Posterior vena cava (tissue), 2 donors: ENCODE data around the gene CNTNAP2. TPM values are rescaled to one million over a fixed set of nuclear protein-coding genes. Genes with fewer than 3 reads are reported as not detected.

Experiments
- DNase-seq: peaks from one replicate; pipeline ENCODE4 v3.0.0-alpha.2; 2020; ENCODE audit warnings: low spot score
- intact Hi-C, 2 donors: fragments of 100-400 bp; cut with DNase I; formaldehyde crosslinking; loops; one replicate each; pipeline versions ENCODE4 v1.14.1 to v1.14.2; 2022 to 2023
- total RNA-seq, 2 donors: library from RNA; stranded (reverse); fragmentation: NEBNext Ultra II Directional; extraction: Animal tissue kit (Norgen Biotek cat#: 25700); gene quantifications; one replicate each; pipeline ENCODE4 v1.2.1, GENCODE V29; 2021
- donor health status: DM: yes; HTN: yes; CAD: no.
- donor health status: DM: yes; HTN: yes; CAD: no.

The CNTNAP2 gene
- total RNA-seq, 2 donors from 2014 or later: not detected

GRCh38 chr7:146249272-146249671 lies 132.7 kb downstream of the CNTNAP2 start:
- intact Hi-C loops: no loop called here
- DNase-seq: no peak

DNA sequence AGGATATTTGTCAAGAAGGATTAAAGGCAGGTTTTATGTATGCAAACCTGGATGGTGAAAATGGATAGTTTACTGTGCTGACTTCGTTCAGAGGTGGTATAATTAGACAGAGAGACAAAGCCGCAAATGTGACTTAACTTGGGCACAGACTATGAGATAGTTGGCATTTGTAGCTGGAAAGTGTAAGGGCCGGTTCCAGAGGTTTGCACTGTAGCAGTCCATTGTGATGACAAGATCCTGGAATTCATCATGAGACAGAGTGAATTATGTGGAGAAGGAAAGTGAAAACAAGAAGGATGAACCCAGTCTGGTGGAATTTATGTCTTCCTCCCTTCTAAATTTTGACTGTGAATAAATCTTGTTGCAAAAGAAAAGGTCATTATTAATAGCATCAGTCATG lies 139.0 kb downstream of the CNTNAP2 start:
- intact Hi-C loops: loop anchor here in 1 of 2 donors (5.0 kb wide), 1 partner anchor 1852 kb away; no protein-coding TSS in a partner anchor
- DNase-seq: no peak

DNA sequence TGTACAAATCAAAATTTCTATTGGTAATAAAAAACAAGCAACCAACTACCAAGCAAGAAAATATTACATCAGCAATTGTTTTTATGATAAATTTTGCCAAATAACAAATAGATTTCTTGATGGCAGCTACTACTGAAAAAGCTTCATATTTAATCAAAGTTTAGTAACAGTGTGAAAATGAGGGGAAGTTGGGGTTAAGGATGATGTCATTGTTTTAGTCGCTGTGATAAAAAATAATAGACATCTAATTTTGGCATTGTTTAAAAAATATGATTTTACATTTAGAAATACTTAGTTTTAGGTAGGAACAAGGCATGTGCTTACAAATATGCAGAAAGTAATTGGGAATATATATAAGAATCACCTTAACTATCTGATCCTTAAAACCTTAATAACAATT lies 145.9 kb downstream of the CNTNAP2 start:
- DNase-seq: no peak
- intact Hi-C loops: no loop called here

DNA sequence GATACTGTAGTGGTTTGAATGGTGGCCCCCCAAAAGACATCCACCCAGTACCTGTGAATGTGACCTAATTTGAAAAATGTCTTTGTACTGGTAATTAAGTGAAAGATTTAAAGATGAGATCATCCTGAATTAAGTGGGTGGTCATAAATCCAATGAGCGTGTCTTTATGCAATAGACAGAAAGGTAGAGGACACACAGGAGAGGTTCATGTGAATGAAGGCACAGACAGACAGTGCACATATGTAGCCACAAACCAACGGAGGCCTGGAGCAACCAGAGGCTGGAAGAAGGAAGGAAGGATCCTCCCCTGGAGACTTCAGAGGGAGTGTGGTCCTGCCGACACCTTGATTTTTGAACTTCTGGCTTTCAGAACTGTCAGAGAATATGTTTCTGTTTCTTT lies 160.3 kb downstream of the CNTNAP2 start:
- intact Hi-C loops: loop anchor here in 1 of 2 donors (5.0 kb wide), 1 partner anchor 295 kb away; no protein-coding TSS in a partner anchor
- no peak for DNase-seq

- DNase-seq: no peak
- intact Hi-C loops: no loop called here
Observed at GRCh38 chr7:146285418-146285817, 168.8 kb downstream of the CNTNAP2 start.

DNA sequence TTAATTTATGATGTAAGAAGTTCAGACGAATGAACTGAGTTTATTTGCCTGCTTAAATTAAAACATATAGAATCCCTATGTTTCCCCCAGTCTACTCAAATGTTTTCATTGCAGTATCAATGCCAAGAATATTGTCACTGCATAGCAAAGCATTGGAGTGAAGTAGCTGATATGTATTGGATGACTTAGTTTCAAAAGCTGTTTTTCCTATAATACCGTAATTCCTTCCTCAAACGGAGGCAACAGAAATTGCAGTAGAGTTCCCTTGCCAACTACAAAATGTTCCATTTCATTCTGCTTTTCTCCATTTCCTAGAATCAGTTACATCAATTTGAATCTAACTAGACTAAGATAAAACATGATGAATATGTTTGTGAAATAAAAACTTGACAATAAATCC lies 174.1 kb downstream of the CNTNAP2 start:
- intact Hi-C loops: no loop called here
- no peak for DNase-seq

GRCh38 chr7:146291900-146292299 lies 175.3 kb downstream of the CNTNAP2 start:
- no peak for DNase-seq
- intact Hi-C loops: no loop called here

GRCh38 chr7:146296028-146296427 lies 179.4 kb downstream of the CNTNAP2 start:
- intact Hi-C loops: no loop called here
- no peak for DNase-seq

- no peak for DNase-seq
- intact Hi-C loops: no loop called here
Observed at GRCh38 chr7:146314962-146315361, 198.4 kb downstream of the CNTNAP2 start.

- DNase-seq: no peak
- intact Hi-C loops: no loop called here
Observed at GRCh38 chr7:146319629-146320028, 203.0 kb downstream of the CNTNAP2 start.

DNA sequence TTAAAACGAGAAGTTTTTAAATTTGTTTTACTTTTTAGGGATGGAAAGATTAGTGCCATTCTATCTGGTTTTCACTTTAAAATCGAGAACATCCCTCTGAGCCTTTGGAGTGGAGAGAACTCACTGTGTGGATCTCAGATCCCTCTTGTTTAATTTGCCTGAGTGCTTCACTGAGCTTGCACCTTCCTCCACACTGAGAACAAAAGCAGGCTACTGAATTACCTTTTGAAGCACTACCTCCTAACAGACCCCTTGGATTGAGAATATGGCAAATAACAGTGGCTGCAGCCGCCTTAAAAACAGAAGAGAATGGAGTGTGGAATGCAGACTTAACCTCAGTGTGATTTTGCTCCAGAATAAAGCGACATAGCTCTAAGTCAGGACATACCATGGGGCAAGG lies 204.7 kb downstream of the CNTNAP2 start:
- DNase-seq: no peak
- intact Hi-C loops: no loop called here

GRCh38 chr7:146331369-146331768 lies 214.8 kb downstream of the CNTNAP2 start:
- intact Hi-C loops: no loop called here
- no peak for DNase-seq

- DNase-seq: no peak
- intact Hi-C loops: no loop called here
Observed at GRCh38 chr7:146345251-146345650, 228.7 kb downstream of the CNTNAP2 start.

GRCh38 chr7:146346096-146346495 lies 229.5 kb downstream of the CNTNAP2 start:
- DNase-seq: no peak
- intact Hi-C loops: no loop called here

GRCh38 chr7:146355216-146355615 lies 238.6 kb downstream of the CNTNAP2 start:
- intact Hi-C loops: no loop called here

DNA sequence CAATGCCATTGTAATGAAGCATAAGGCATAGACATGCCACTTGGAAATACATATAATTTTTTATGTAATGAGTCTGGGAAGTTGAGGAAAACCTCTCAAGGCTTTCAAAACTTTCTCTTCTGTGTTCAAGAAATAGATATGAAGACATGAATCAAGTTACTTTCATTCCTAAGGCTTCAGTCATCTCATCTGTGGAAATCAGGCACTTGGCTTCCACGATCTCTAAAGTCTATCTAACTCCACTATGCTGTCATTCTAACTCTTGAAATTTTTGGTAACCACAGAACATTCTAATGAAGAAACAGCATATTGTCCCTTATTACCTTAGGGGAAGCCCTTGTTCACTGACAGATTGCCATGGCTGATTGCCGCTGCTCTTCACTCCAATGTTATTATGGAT lies 242.6 kb downstream of the CNTNAP2 start:
- no peak for DNase-seq
- intact Hi-C loops: no loop called here

More at GRCh38 chr7:146355216-146355615, 238.6 kb downstream of the CNTNAP2 start:
- no peak for DNase-seq

GRCh38 chr7:146366938-146367337 lies 250.3 kb downstream of the CNTNAP2 start:
- intact Hi-C loops: no loop called here
- DNase-seq: no peak

DNA sequence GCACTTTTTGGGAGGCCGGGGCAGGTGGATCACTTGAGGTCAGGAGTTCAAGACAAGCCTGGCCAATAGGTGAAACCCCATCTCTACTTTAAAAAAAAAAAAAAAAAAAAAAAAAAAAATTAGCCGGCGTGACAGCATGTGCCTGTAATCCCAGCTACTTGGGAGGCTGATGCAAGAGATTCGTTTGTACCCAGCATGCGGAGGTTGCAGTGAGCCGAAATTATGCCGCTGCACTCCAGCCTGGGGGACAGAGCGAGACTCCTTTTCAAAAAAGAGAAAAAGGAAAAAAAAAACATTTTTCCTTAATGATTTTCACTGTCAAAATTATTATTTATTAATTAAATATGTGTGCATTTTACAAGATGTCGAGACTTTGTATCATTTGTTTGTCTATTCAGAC lies 253.6 kb downstream of the CNTNAP2 start:
- intact Hi-C loops: no loop called here
- no peak for DNase-seq

DNA sequence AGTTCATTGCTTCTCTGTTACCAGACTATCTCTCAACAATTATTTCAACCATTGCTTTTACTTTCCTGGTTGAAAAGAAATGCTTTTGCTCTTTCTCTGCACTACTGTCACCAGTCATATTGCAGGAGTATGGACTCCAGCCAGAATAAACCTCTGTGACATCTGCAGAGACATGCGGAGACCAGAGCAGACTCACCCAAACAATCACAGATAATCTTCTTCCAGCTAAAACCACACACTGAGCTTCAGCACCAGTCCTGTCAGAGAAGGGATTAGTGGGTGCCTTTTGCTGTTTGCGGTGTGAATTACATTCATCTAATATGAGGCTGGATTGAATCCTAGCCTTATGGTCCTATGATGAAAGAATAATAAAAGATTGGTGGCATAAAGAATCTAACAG lies 258.6 kb downstream of the CNTNAP2 start:
- intact Hi-C loops: no loop called here

DNA sequence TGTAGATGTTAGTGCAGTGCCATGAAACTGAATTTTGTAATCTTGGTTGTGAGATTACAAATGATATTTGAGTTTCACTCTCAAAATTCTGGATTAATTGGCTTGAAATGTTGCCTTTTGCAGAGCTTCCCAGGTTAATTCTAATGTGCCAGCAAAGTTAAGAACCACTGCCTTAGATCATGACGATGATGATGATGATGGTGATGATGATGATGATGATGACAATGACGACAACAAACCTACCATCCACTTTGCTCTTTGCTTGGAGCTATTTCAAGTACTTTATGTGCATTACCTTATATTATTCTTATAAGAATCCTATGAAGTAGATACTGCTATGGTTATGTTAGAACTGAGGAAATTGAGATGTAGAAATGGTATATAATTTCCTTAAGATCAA lies 261.6 kb downstream of the CNTNAP2 start:
- intact Hi-C loops: no loop called here
- DNase-seq: no peak

More for the DNA sequence above, 258.6 kb downstream of the CNTNAP2 start:
- no peak for DNase-seq

- intact Hi-C loops: no loop called here
- DNase-seq: no peak
Observed at GRCh38 chr7:146387140-146387539, 270.5 kb downstream of the CNTNAP2 start.

GRCh38 chr7:146388928-146389327 lies 272.3 kb downstream of the CNTNAP2 start:
- intact Hi-C loops: no loop called here
- no peak for DNase-seq
